ENCODE measurements around the gene TRAPPC14. TPM values are rescaled to one million over a fixed set of nuclear protein-coding genes. Genes with fewer than 3 reads are reported as not detected.

Gene TRAPPC14
- total and polyA plus RNA-seq, 2 experiments from 2014 or later = 14.2 to 25.0 TPM

GRCh38 chr7:100119970-100120732 is 38.4 kb downstream of the TRAPPC14 start:
- Histone ChIP-seq H3K27me3 (no peaks in the 10 kb centered on the region), H3K36me3 (no peaks in the 10 kb centered on the region), H3K9me3 (ENCODE audit: low read depth) (no peaks in the 10 kb centered on the region), H3K4me1 (ENCODE audit: low read depth) (peaks cover 8% of the 10 kb centered on the region), H3K4me3 (peak overlapping the region; percentile 88), H3K27ac (peak overlapping the region; percentile 95)
- TF ChIP-seq CTCF (IDR thresholded peaks at IDR 0.05; ENCODE audit: low read depth, low read length) = no peak
- peak; percentile 69 to 72 for DNase-seq (ENCODE audit: low read depth in 1 of 2, low spot score in 1 of 2)

- TF ChIP-seq CTCF (IDR thresholded peaks at IDR 0.05; ENCODE audit: low read depth, low read length) = no peak
- H3K27ac ChIP-seq = peak within 1 kb of the TSS; percentile 95
- H3K4me3 ChIP-seq = peak within 1 kb of the TSS; percentile 88
- peaks cover 8% of the 10 kb centered on the region for H3K4me1 ChIP-seq (ENCODE audit: low read depth)
- peak; percentile 96 to 98 for DNase-seq (ENCODE audit: low read depth in 1 of 2, low spot score in 1 of 2)
- no peaks in the 10 kb centered on the region for H3K36me3 ChIP-seq
- no peaks in the 10 kb centered on the region for H3K27me3 ChIP-seq
- no peaks in the 10 kb centered on the region for H3K9me3 ChIP-seq (ENCODE audit: low read depth)
These were observed 39.2 kb downstream of the TRAPPC14 start, which contains the start of the genes CNPY4 and TAF6 for GRCh38 chr7:100119072-100119969. Gene CNPY4, plus strand, starts transcription at chr7:100119634. Its CDS starts 111 bp downstream, at chr7:100119745. Gene TAF6, minus strand, starts transcription at chr7:100119358. Its CDS starts 5,149 bp downstream, at chr7:100114209.

- DNase-seq (ENCODE audit: low read depth in 1 of 2, low spot score in 1 of 2) = no peak
- Histone ChIP-seq H3K9me3 (ENCODE audit: low read depth) (no peaks in the 10 kb centered on the region), H3K27me3 (no peaks in the 10 kb centered on the region), H3K4me3 (peak overlapping the region; percentile 88), H3K4me1 (ENCODE audit: low read depth) (peaks cover 8% of the 10 kb centered on the region), H3K36me3 (no peaks in the 10 kb centered on the region), H3K27ac (peak overlapping the region; percentile 95)
- TF ChIP-seq CTCF (IDR thresholded peaks at IDR 0.05; ENCODE audit: low read depth, low read length) = no peak
These were observed 40.0 kb downstream of the TRAPPC14 start for GRCh38 chr7:100118388-100119071.

GRCh38 chr7:100115026-100115425 is 43.5 kb downstream of the TRAPPC14 start:
- H3K4me3 ChIP-seq = no peak overlapping the region
- DNase-seq (ENCODE audit: low read depth in 1 of 2, low spot score in 1 of 2) = no peak
- TF ChIP-seq CTCF (IDR thresholded peaks at IDR 0.05; ENCODE audit: low read depth, low read length) = no peak
- peaks cover under 1% of the 10 kb centered on the region for H3K4me1 ChIP-seq (ENCODE audit: low read depth)
- no peaks in the 10 kb centered on the region for H3K9me3 ChIP-seq (ENCODE audit: low read depth)
- H3K27me3 ChIP-seq = no peaks in the 10 kb centered on the region
- no peak overlapping the region for H3K27ac ChIP-seq
- peaks cover 17% of the 10 kb centered on the region for H3K36me3 ChIP-seq

GRCh38 chr7:100111914-100112313 is 46.6 kb downstream of the TRAPPC14 start:
- no peak for DNase-seq (ENCODE audit: low read depth in 1 of 2, low spot score in 1 of 2)
- no peaks in the 10 kb centered on the region for H3K9me3 ChIP-seq (ENCODE audit: low read depth)
- TF ChIP-seq CTCF (IDR thresholded peaks at IDR 0.05; ENCODE audit: low read depth, low read length) = no peak

More at GRCh38 chr7:100111914-100112313, 46.6 kb downstream of the TRAPPC14 start:
- Histone ChIP-seq H3K27me3 (no peaks in the 10 kb centered on the region), H3K27ac (no peak overlapping the region), H3K4me3 (no peak overlapping the region), H3K4me1 (ENCODE audit: low read depth) (no peaks in the 10 kb centered on the region), H3K36me3 (peaks cover 27% of the 10 kb centered on the region)
